DMS53 (cell line): ENCODE data around the gene STX3.
A peak's percentile ranks its signal among the peaks of the same experiment; 100 is the strongest.
"Not testable (repeated sequence)": the region's sequence is repeated elsewhere in the genome, so short reads cannot be mapped to it uniquely, and the experiment has no call there.

Experiments
- DNase-seq: peaks from one replicate; lab custom pipeline; 2025; lab: John Stamatoyannopoulos, UW

STX3 gene

GRCh38 chr11:59758401-59759037, 3.3 kb downstream of the STX3 start:
- DNase-seq: no peak

GRCh38 chr11:59759900-59760299, 4.7 kb downstream of the STX3 start:
- DNase-seq: no peak

DNA sequence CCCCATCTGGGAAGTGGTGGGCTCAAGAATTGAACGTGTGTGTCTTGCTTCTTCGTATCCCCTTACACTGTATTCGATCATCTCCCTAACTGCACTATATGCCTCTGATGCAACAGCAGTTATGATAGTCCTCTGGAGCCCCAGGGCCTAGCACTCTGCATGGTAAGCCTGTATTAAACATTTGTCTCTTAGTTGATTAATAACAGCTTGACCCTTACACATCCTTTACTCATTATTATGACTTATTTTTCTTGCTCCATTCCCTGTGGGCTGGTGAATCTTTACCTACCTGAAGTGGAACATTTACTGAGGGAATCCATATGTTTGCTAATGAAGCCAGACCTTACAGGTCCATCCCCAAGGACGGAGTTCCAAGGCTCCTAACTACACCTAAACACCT, 5.6 kb downstream of the STX3 start:
- DNase-seq: no peak

- no peak for DNase-seq
Observed at GRCh38 chr11:59761993-59762392, 6.8 kb downstream of the STX3 start.

- no peak for DNase-seq
Observed at GRCh38 chr11:59765068-59765735, 10.0 kb downstream of the STX3 start.

- no peak for DNase-seq
Observed at GRCh38 chr11:59766542-59767224, 11.5 kb downstream of the STX3 start.

- DNase-seq: no peak
Observed at GRCh38 chr11:59767225-59767611, 12.0 kb downstream of the STX3 start.

- DNase-seq: no peak
Observed at GRCh38 chr11:59769111-59769510, 13.9 kb downstream of the STX3 start.

- DNase-seq: no peak
Observed at GRCh38 chr11:59769828-59770227, 14.7 kb downstream of the STX3 start.

- DNase-seq: no peak
Observed at GRCh38 chr11:59770319-59770718, 15.1 kb downstream of the STX3 start.

GRCh38 chr11:59770869-59771268, 15.7 kb downstream of the STX3 start:
- no peak for DNase-seq

- DNase-seq: no peak
Observed at GRCh38 chr11:59771605-59772004, 16.4 kb downstream of the STX3 start.

GRCh38 chr11:59773083-59773440, 17.9 kb downstream of the STX3 start:
- no peak for DNase-seq

- DNase-seq: peak; percentile 78
Observed at GRCh38 chr11:59776210-59777066, 21.3 kb downstream of the STX3 start.

DNA sequence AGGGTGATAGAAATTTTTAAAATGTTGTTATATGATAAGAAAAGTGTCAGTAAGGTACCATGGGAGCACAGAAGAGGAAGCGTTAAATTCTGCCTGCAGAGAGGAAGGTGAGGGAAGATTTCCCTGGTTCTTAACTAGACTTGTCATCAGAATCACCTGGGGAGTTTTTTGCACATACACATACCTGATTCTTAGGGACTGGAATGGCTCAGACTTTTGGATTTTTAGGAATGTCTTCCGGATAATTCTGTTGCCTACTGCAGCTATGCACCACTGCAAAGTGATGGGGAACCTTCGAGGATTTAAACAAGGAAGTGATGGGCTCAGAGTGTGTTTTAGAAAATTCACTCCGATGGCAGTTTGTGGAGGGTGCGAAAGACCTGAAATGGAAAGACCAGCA, 21.9 kb downstream of the STX3 start:
- DNase-seq: no peak

DNA sequence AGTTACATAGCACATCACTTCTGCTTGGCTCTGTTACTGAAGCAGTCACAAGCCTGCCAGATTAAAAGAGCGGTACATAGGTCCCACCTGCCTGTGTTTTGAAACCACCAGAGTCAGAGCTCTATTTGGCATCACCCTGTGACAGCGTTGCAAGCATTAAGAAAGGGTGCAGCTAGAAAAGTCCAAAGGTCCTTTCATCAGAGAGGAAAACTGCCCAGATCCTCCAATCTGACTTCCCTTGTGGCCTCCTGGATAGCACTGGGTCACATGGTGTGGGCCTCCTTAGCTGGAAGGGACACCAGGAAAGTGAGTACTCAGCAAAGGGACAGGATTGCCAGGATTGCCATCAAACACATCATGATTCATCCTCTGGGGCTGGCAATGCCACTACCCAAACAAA, 22.9 kb downstream of the STX3 start:
- DNase-seq: peak; percentile 15

- no peak for DNase-seq
Observed at GRCh38 chr11:59779487-59779886, 24.3 kb downstream of the STX3 start.

GRCh38 chr11:59782080-59782479, 26.9 kb downstream of the STX3 start:
- no peak for DNase-seq

- DNase-seq: no peak
Observed at GRCh38 chr11:59783632-59784090, 28.5 kb downstream of the STX3 start.

GRCh38 chr11:59784441-59784840, 29.3 kb downstream of the STX3 start:
- not testable (repeated sequence) for DNase-seq

DNA sequence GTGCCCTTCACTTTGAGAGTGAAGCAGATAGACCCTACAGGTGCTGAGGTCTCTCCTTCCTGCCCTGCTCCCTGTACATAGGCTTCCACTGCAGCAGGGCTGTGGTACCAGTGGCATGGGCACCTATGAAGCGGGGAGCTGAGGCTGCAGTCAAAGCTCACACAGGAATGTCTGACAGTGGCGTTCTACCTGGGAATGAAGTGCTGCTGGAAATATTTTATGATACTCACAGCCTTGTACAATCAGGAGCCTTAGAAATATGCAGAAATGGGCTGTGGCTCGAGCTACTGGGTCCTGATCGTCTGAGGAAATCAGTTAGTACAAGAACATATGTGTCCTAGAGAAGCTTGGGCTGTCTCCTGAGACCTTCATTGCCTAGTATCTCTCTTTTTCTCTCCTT, 30.6 kb downstream of the STX3 start:
- no peak for DNase-seq

DNA sequence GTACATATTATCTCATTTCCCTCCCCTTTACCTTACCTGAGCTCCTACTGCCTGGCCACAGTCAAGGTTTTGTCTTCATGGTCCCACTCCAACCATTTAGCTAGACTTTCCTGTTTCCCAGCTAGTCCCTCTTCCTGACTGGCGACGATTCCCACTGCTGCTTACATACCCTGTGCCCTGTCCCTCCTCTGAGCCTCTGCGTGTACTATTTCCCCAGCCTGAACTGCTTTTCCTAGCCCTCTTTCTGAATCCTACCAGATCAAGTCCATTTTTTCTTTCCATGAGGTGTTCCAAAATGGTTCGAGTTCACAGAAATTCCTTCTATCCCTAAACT, 32.0 kb downstream of the STX3 start:
- no peak for DNase-seq

GRCh38 chr11:59787816-59788215, 32.6 kb downstream of the STX3 start:
- DNase-seq: no peak
